Measurements from ENCODE around the gene TBC1D2.

DNA sequence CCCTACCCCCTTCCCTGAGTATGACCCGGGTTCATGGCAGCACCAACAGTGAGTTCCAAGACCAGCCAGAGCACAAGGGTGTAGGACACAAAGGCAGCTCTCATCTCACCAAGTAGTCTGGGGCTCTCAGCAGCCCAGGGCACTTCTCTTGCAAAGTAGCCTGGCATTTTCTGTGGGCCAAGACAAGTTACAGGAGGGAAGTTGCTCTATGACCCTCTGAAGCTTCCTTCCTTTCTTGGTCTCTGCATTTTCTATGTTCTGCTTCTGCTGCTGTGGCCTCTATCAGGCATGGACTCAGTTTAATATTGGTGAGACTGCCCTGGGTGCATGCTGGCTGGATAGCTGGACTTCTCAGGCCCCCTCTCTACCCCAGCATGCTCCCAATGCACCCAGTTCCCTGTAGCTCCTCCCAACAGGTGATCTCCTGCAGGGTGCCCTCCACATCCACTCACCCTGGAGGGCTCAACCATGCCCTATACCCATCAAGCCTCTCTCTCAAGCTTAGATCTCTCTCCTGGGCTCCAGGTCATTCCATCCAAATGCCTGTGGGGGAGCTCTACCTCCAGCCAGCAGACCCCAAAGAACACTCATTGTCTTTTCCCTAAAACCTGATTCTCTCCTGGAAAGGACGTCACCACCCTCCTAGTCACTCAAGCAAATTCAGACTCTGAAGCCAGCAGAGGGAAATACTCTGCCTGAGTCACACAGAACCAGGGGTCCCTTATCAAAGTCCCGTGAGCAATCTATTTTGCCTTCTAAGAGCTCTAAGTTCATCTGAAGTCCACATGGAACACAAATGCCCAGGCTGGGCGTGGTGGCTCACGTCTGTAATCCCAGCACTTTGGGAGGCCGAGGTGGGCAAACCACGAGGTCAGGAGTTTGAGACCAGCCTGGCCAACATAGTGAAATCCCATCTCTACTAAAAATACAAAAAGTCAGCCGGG lies 13.8 kb downstream of the TBC1D2 start:
- TF ChIP-seq CTCF (IDR thresholded peaks at IDR 0.05) = no peak
- TF ChIP-seq EP300 (IDR thresholded peaks at IDR 0.05) = no peak

Measured in gastroesophageal sphincter (tissue), 3 donors.